GM06990 (cell line): Measurements from ENCODE around the gene IGSF11.
"Not testable (repeated sequence)": the region's sequence is repeated elsewhere in the genome, so short reads cannot be mapped to it uniquely, and the experiment has no call there.

ENCODE experiments used
- DNase-seq: peaks from one replicate; pipeline ENCODE4 v3.0.0-alpha.2; 2011; ENCODE audit not compliant: insufficient read length; ENCODE audit errors: extremely low read depth
- H3K27me3 ChIP-seq: replicated peaks from 2 replicates; pipeline ENCODE4 v1.6.0; 2011; ENCODE audit warnings: low read length; ENCODE audit not compliant: control insufficient read depth, insufficient read depth
- H3K36me3 ChIP-seq: 2 replicates; pipeline ENCODE4 v1.5.1; 2011; ENCODE audit warnings: low read length; ENCODE audit not compliant: control insufficient read depth, insufficient read depth
- H3K4me3 ChIP-seq: replicated peaks from 2 replicates; pipeline ENCODE4 v1.5.1; 2011; ENCODE audit warnings: low read depth, mild to moderate bottlenecking, control low read depth, low read length
- CTCF ChIP-seq: IDR thresholded peaks from 2 replicates; pipeline ENCODE4 v1.5.1; 2011; ENCODE audit warnings: low read length, control low read depth, mild to moderate bottlenecking, inconsistent platforms; ENCODE audit not compliant: insufficient read depth, poor library complexity, severe bottlenecking

IGSF11 gene

GRCh38 chr3:118977671-118978392 lies 56.8 kb downstream of the IGSF11 start:
- Histone ChIP-seq H3K4me3 (no peak overlapping the region), H3K36me3 (no peaks in the 10 kb centered on the region), H3K27me3 (no peaks in the 10 kb centered on the region; the same call in 1 of the 2 replicates)
- TF ChIP-seq CTCF: no peak
- no peak for DNase-seq

- TF ChIP-seq CTCF: no peak
- Histone ChIP-seq H3K4me3 (no peak overlapping the region), H3K27me3 (no peaks in the 10 kb centered on the region; the same call in 1 of the 2 replicates), H3K36me3 (no peaks in the 10 kb centered on the region)
- no peak for DNase-seq
Observed at GRCh38 chr3:118977118-118977517, 57.5 kb downstream of the IGSF11 start.

- H3K27me3 ChIP-seq, DNase-seq: not testable (repeated sequence)
Observed at GRCh38 chr3:118975476-118975875, 59.2 kb downstream of the IGSF11 start.

GRCh38 chr3:118974356-118975097 lies 60.1 kb downstream of the IGSF11 start:
- Histone ChIP-seq H3K36me3 (no peaks in the 10 kb centered on the region), H3K4me3 (no peak overlapping the region), H3K27me3 (no peaks in the 10 kb centered on the region)
- DNase-seq: no peak
- TF ChIP-seq CTCF: no peak

More at GRCh38 chr3:118975476-118975875, 59.2 kb downstream of the IGSF11 start:
- H3K4me3 ChIP-seq, H3K36me3 ChIP-seq: not testable (repeated sequence)

GRCh38 chr3:118973050-118973449 lies 61.6 kb downstream of the IGSF11 start:
- DNase-seq: no peak
- TF ChIP-seq CTCF: no peak

GRCh38 chr3:118970819-118971218 lies 63.8 kb downstream of the IGSF11 start:
- no peak for DNase-seq
- Histone ChIP-seq H3K36me3 (no peaks in the 10 kb centered on the region), H3K4me3 (no peak overlapping the region), H3K27me3 (no peaks in the 10 kb centered on the region)
- no peak for TF ChIP-seq CTCF

More at GRCh38 chr3:118973050-118973449, 61.6 kb downstream of the IGSF11 start:
- no peaks in the 10 kb centered on the region for H3K36me3 ChIP-seq
- no peak overlapping the region for H3K4me3 ChIP-seq
- H3K27me3 ChIP-seq: no peaks in the 10 kb centered on the region
